ENCODE data around the gene NBPF9. TPM values are rescaled to one million over a fixed set of nuclear protein-coding genes. Genes with fewer than 3 reads are reported as not detected.
"Not testable (repeated sequence)": the region's sequence is repeated elsewhere in the genome, so short reads cannot be mapped to it uniquely, and the experiment has no call there.

NBPF9 gene
- total RNA-seq, 2 experiments from 2014 or later: 36.4 to 37.4 TPM

- H3K36me3 Mint-ChIP-seq (ENCODE audit: low read depth); H3K4me3 Mint-ChIP-seq; H3K9me3 ChIP-seq (ENCODE audit: control insufficient read depth in 1 of 2, insufficient read depth in 1 of 2, low read length in 2 of 2); H3K4me3 ChIP-seq (ENCODE audit: low read length); POLR2A ChIA-PET; DNase-seq; H3K36me3 ChIP-seq (ENCODE audit: insufficient read depth, low read length); H3K9me3 Mint-ChIP-seq; H3K27ac ChIP-seq (ENCODE audit: low read depth in 1 of 2, low read length in 2 of 2); H3K27me3 ChIP-seq (ENCODE audit: control insufficient read depth in 1 of 2, insufficient read depth in 2 of 2, low read length in 2 of 2); H3K4me1 ChIP-seq (ENCODE audit: insufficient read depth, low read length); H3K4me1 Mint-ChIP-seq (ENCODE audit: low read depth); intact Hi-C loops (cut with DNase I, micrococcal nuclease); ATAC-seq (ENCODE audit: poor library complexity); H3K27me3 Mint-ChIP-seq; CTCF ChIA-PET; H3K27ac Mint-ChIP-seq: not testable (repeated sequence)
These were observed 87.8 kb downstream of the NBPF9 start for GRCh38 chr1:149015522-149015921.

- H3K9me3 ChIP-seq (ENCODE audit: control insufficient read depth in 1 of 2, insufficient read depth in 1 of 2, low read length in 2 of 2); H3K4me3 ChIP-seq (ENCODE audit: low read length); POLR2A ChIA-PET; ATAC-seq (ENCODE audit: poor library complexity); H3K36me3 ChIP-seq (ENCODE audit: insufficient read depth, low read length); H3K4me1 ChIP-seq (ENCODE audit: insufficient read depth, low read length); CTCF ChIA-PET; H3K36me3 Mint-ChIP-seq (ENCODE audit: low read depth); intact Hi-C loops (cut with DNase I, micrococcal nuclease); H3K27me3 ChIP-seq (ENCODE audit: control insufficient read depth in 1 of 2, insufficient read depth in 2 of 2, low read length in 2 of 2); H3K4me1 Mint-ChIP-seq (ENCODE audit: low read depth); DNase-seq; H3K27ac Mint-ChIP-seq; H3K27ac ChIP-seq (ENCODE audit: low read depth in 1 of 2, low read length in 2 of 2); H3K9me3 Mint-ChIP-seq; H3K4me3 Mint-ChIP-seq; H3K27me3 Mint-ChIP-seq: not testable (repeated sequence)
These were observed 89.8 kb downstream of the NBPF9 start for GRCh38 chr1:149013513-149013912.

GRCh38 chr1:149012599-149012998, 90.8 kb downstream of the NBPF9 start:
- H3K4me3 ChIP-seq (ENCODE audit: low read length); DNase-seq; POLR2A ChIA-PET; ATAC-seq (ENCODE audit: poor library complexity); H3K27ac ChIP-seq (ENCODE audit: low read depth in 1 of 2, low read length in 2 of 2); H3K36me3 ChIP-seq (ENCODE audit: insufficient read depth, low read length); CTCF ChIA-PET; intact Hi-C loops (cut with DNase I, micrococcal nuclease); H3K4me3 Mint-ChIP-seq; H3K36me3 Mint-ChIP-seq (ENCODE audit: low read depth); H3K4me1 ChIP-seq (ENCODE audit: insufficient read depth, low read length); H3K9me3 ChIP-seq (ENCODE audit: control insufficient read depth in 1 of 2, insufficient read depth in 1 of 2, low read length in 2 of 2); H3K27ac Mint-ChIP-seq; H3K27me3 ChIP-seq (ENCODE audit: control insufficient read depth in 1 of 2, insufficient read depth in 2 of 2, low read length in 2 of 2); H3K27me3 Mint-ChIP-seq; H3K4me1 Mint-ChIP-seq (ENCODE audit: low read depth); H3K9me3 Mint-ChIP-seq: not testable (repeated sequence)

- H3K4me3 Mint-ChIP-seq; H3K27ac ChIP-seq (ENCODE audit: low read depth in 1 of 2, low read length in 2 of 2); ATAC-seq (ENCODE audit: poor library complexity); H3K36me3 Mint-ChIP-seq (ENCODE audit: low read depth); H3K36me3 ChIP-seq (ENCODE audit: insufficient read depth, low read length); H3K4me1 Mint-ChIP-seq (ENCODE audit: low read depth); H3K27ac Mint-ChIP-seq; H3K27me3 ChIP-seq (ENCODE audit: control insufficient read depth in 1 of 2, insufficient read depth in 2 of 2, low read length in 2 of 2); H3K4me1 ChIP-seq (ENCODE audit: insufficient read depth, low read length); H3K9me3 Mint-ChIP-seq; CTCF ChIA-PET; POLR2A ChIA-PET; H3K9me3 ChIP-seq (ENCODE audit: control insufficient read depth in 1 of 2, insufficient read depth in 1 of 2, low read length in 2 of 2); DNase-seq; intact Hi-C loops (cut with DNase I, micrococcal nuclease); H3K4me3 ChIP-seq (ENCODE audit: low read length); H3K27me3 Mint-ChIP-seq: not testable (repeated sequence)
These were observed 93.6 kb downstream of the NBPF9 start for GRCh38 chr1:149009761-149010160.

GRCh38 chr1:149008769-149009168, 94.6 kb downstream of the NBPF9 start:
- H3K27ac Mint-ChIP-seq; H3K4me3 ChIP-seq (ENCODE audit: low read length); POLR2A ChIA-PET; CTCF ChIA-PET; H3K4me1 ChIP-seq (ENCODE audit: insufficient read depth, low read length); H3K27me3 ChIP-seq (ENCODE audit: control insufficient read depth in 1 of 2, insufficient read depth in 2 of 2, low read length in 2 of 2); DNase-seq; H3K4me1 Mint-ChIP-seq (ENCODE audit: low read depth); H3K36me3 Mint-ChIP-seq (ENCODE audit: low read depth); H3K4me3 Mint-ChIP-seq; H3K27ac ChIP-seq (ENCODE audit: low read depth in 1 of 2, low read length in 2 of 2); H3K9me3 Mint-ChIP-seq; intact Hi-C loops (cut with DNase I, micrococcal nuclease); H3K27me3 Mint-ChIP-seq; H3K36me3 ChIP-seq (ENCODE audit: insufficient read depth, low read length); ATAC-seq (ENCODE audit: poor library complexity); H3K9me3 ChIP-seq (ENCODE audit: control insufficient read depth in 1 of 2, insufficient read depth in 1 of 2, low read length in 2 of 2): not testable (repeated sequence)

GRCh38 chr1:149008326-149008725, 95.0 kb downstream of the NBPF9 start:
- H3K4me3 Mint-ChIP-seq; H3K36me3 ChIP-seq (ENCODE audit: insufficient read depth, low read length); POLR2A ChIA-PET; intact Hi-C loops (cut with DNase I, micrococcal nuclease); H3K4me1 ChIP-seq (ENCODE audit: insufficient read depth, low read length); H3K27me3 Mint-ChIP-seq; H3K27me3 ChIP-seq (ENCODE audit: control insufficient read depth in 1 of 2, insufficient read depth in 2 of 2, low read length in 2 of 2); CTCF ChIA-PET; H3K9me3 ChIP-seq (ENCODE audit: control insufficient read depth in 1 of 2, insufficient read depth in 1 of 2, low read length in 2 of 2); H3K4me3 ChIP-seq (ENCODE audit: low read length); H3K27ac ChIP-seq (ENCODE audit: low read depth in 1 of 2, low read length in 2 of 2); ATAC-seq (ENCODE audit: poor library complexity); H3K4me1 Mint-ChIP-seq (ENCODE audit: low read depth); H3K9me3 Mint-ChIP-seq; H3K36me3 Mint-ChIP-seq (ENCODE audit: low read depth); DNase-seq; H3K27ac Mint-ChIP-seq: not testable (repeated sequence)

All from CD4-positive, alpha-beta T cell (primary cell).